ENCODE measurements around the gene ATP6V1B1. TPM values are rescaled to one million over a fixed set of nuclear protein-coding genes. Genes with fewer than 3 reads are reported as not detected.

Gene ATP6V1B1
- total and polyA plus RNA-seq, 2 of the 13 experiments (the other 11 are each of a cell fraction or from before 2014, with no cell fraction given) = 0.58 to 1.6 TPM

DNA sequence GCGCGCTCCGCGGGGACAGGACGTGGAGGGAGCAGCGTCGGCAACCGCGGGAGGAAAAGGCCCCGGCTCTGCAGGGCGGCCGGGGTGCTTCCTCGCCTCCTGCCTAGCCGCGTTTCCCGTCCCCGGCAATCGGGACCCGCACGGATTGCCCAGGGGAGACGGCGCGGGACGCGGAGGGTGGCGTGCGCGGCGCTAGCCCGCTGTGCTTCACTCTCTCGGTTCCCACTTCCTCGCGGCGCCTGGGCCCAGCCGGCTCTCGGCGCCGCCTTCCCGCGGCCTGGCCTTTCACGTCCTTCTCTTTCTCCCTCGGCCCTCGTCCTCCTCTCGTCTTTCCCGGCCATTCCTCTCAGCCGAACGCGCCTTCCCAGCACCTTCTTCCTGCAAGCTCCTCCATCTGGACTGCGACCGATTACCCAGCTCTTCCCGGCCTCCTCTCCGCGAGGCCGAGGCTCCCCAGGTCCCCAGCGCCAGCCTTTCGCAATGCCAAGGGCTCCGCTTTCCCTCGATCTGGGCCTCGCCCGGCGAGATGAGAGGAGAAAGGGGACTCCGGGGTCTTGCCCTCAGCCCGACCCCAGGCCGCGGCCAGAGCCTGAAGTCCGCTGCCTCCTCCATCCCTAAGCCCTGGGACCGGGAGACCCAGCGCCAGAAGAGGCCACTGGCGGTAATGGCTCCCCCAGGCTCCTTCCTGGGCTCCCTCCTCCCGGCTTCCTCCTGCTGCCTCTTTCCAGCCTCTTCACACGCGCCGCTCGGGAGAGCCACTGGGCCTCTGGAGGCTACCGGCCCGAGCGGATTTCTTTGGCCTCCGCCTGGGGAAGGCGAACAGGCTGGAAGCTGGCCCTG, 34.3 kb upstream of the ATP6V1B1 start (continued):
- TF ChIP-seq ZNF75D (CRISPR knock-in tag; IDR thresholded peaks at IDR 0.05; ENCODE audit: borderline replicate concordance) (peak; percentile 76; the same call in 1 of the 2 replicates), MTF1 (CRISPR knock-in tag; IDR thresholded peaks at IDR 0.05) (peak; percentile 85; the same call in 1 of the 2 replicates), NAIF1 (CRISPR knock-in tag; IDR thresholded peaks at IDR 0.05; ENCODE audit: borderline replicate concordance) (peak; percentile 86; the same call in 1 of the 2 replicates), GABPB1 (CRISPR knock-in tag; IDR thresholded peaks at IDR 0.05) (peak; percentile 66; the same call in 1 of the 2 replicates), KDM4B (CRISPR knock-in tag; IDR thresholded peaks at IDR 0.05) (0 out of 2 replicates have a peak, but pooled peaks have one; percentile 38), KAT8 (CRISPR knock-in tag; IDR thresholded peaks at IDR 0.05) (peak; percentile 48), YEATS2 (CRISPR knock-in tag; IDR thresholded peaks at IDR 0.05; ENCODE audit: borderline replicate concordance) (no peak; the same call in 1 of the 2 replicates), ZNF777 (CRISPR knock-in tag; IDR thresholded peaks at IDR 0.05) (peak; percentile 55; the same call in 1 of the 2 replicates), MEIS2 (CRISPR knock-in tag; IDR thresholded peaks at IDR 0.05) (peak; percentile 86), ZNF34 (CRISPR knock-in tag; IDR thresholded peaks at IDR 0.05; ENCODE audit: borderline replicate concordance) (0 out of 2 replicates have a peak, but pooled peaks have one; percentile 3), HOXA5 (CRISPR knock-in tag; IDR thresholded peaks at IDR 0.05) (peak; percentile 41; the same call in 1 of the 2 replicates), TEAD2 (CRISPR knock-in tag; IDR thresholded peaks at IDR 0.05) (peak; percentile 83; the same call in 1 of the 2 replicates)
- TF ChIP-seq, protein P1, sequence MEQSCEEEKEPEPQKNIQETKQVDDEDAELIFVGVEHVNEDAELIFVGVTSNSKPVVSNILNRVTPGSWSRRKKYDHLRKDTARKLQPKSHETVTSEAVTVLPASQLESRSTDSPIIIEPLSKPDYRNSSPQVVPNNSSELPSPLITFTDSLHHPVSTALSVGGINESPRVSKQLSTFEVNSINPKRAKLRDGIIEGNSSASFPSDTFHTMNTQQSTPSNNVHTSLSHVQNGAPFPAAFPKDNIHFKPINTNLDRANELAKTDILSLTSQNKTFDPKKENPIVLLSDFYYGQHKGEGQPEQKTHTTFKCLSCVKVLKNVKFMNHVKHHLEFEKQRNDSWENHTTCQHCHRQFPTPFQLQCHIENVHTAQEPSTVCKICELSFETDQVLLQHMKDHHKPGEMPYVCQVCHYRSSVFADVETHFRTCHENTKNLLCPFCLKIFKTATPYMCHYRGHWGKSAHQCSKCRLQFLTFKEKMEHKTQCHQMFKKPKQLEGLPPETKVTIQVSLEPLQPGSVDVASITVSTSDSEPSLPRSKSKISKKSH (CRISPR knock-in tag; IDR thresholded peaks at IDR 0.05; ENCODE audit: borderline replicate concordance) = peak; percentile 19; the same call in 1 of the 2 replicates
- TF ChIP-seq, protein P2, sequence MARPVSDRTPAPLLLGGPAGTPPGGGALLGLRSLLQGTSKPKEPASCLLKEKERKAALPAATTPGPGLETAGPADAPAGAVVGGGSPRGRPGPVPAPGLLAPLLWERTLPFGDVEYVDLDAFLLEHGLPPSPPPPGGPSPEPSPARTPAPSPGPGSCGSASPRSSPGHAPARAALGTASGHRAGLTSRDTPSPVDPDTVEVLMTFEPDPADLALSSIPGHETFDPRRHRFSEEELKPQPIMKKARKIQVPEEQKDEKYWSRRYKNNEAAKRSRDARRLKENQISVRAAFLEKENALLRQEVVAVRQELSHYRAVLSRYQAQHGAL (CRISPR knock-in tag; IDR thresholded peaks at IDR 0.05; ENCODE audit: not compliant biosample characterization) = peak; percentile 63
- TF ChIP-seq, protein P3, sequence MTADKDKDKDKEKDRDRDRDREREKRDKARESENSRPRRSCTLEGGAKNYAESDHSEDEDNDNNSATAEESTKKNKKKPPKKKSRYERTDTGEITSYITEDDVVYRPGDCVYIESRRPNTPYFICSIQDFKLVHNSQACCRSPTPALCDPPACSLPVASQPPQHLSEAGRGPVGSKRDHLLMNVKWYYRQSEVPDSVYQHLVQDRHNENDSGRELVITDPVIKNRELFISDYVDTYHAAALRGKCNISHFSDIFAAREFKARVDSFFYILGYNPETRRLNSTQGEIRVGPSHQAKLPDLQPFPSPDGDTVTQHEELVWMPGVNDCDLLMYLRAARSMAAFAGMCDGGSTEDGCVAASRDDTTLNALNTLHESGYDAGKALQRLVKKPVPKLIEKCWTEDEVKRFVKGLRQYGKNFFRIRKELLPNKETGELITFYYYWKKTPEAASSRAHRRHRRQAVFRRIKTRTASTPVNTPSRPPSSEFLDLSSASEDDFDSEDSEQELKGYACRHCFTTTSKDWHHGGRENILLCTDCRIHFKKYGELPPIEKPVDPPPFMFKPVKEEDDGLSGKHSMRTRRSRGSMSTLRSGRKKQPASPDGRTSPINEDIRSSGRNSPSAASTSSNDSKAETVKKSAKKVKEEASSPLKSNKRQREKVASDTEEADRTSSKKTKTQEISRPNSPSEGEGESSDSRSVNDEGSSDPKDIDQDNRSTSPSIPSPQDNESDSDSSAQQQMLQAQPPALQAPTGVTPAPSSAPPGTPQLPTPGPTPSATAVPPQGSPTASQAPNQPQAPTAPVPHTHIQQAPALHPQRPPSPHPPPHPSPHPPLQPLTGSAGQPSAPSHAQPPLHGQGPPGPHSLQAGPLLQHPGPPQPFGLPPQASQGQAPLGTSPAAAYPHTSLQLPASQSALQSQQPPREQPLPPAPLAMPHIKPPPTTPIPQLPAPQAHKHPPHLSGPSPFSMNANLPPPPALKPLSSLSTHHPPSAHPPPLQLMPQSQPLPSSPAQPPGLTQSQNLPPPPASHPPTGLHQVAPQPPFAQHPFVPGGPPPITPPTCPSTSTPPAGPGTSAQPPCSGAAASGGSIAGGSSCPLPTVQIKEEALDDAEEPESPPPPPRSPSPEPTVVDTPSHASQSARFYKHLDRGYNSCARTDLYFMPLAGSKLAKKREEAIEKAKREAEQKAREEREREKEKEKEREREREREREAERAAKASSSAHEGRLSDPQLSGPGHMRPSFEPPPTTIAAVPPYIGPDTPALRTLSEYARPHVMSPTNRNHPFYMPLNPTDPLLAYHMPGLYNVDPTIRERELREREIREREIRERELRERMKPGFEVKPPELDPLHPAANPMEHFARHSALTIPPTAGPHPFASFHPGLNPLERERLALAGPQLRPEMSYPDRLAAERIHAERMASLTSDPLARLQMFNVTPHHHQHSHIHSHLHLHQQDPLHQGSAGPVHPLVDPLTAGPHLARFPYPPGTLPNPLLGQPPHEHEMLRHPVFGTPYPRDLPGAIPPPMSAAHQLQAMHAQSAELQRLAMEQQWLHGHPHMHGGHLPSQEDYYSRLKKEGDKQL (CRISPR knock-in tag; IDR thresholded peaks at IDR 0.05; ENCODE audit: low read depth) = no peak
- TF ChIP-seq, protein P4, sequence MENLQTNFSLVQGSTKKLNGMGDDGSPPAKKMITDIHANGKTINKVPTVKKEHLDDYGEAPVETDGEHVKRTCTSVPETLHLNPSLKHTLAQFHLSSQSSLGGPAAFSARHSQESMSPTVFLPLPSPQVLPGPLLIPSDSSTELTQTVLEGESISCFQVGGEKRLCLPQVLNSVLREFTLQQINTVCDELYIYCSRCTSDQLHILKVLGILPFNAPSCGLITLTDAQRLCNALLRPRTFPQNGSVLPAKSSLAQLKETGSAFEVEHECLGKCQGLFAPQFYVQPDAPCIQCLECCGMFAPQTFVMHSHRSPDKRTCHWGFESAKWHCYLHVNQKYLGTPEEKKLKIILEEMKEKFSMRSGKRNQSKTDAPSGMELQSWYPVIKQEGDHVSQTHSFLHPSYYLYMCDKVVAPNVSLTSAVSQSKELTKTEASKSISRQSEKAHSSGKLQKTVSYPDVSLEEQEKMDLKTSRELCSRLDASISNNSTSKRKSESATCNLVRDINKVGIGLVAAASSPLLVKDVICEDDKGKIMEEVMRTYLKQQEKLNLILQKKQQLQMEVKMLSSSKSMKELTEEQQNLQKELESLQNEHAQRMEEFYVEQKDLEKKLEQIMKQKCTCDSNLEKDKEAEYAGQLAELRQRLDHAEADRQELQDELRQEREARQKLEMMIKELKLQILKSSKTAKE (CRISPR knock-in tag; IDR thresholded peaks at IDR 0.05; ENCODE audit: borderline replicate concordance) = peak; percentile 37; the same call in 1 of the 2 replicates

Data from HepG2 (cell line).